Astrocyte of the cerebellum (primary cell): ENCODE measurements around the gene ASTN2.

Experiments
- DNase-seq: peaks from one replicate; pipeline ENCODE4 v3.0.0-alpha.2; 2011; ENCODE audit warnings: low read depth
- H3K4me3 ChIP-seq: 2 replicates; pipeline ENCODE4 v1.5.1; 2011; ENCODE audit warnings: mild to moderate bottlenecking, low read depth, low read length, moderate library complexity
- in situ Hi-C: cut with HindIII; loops from 2 replicates; pipeline ENCODE4 v1.10.0; 2017; ENCODE audit warnings: low sequenced_read_pairs
- TF ChIP-seq, protein P1 (sequence below): IDR thresholded peaks from 2 replicates; pipeline ENCODE4 v1.5.1; 2012; ENCODE audit warnings: low read length, low read depth, moderate library complexity, mild to moderate bottlenecking; ENCODE audit errors: missing control alignments

The ASTN2 gene

DNA sequence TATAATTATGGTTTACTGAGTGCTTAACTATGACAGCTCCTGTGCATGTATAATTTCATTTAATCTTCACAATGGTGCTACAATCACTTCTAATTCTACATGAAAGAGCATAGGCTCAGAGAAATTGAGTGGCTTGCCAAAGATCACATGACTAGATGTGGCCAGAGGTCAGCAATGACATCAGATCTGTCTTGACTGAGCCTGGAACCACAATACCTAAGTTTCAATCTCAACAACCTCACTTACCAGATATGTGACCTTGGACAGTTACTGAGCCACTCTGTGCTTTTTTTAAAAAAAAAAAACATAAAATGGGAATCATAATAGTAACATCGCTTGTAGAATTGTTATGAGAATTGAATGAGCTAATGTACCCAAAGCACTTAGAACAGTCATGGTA, 597.1 kb downstream of the ASTN2 start:
- DNase-seq, result no peak
- in situ Hi-C loops, result no loop called here
- TF ChIP-seq, protein P1, sequence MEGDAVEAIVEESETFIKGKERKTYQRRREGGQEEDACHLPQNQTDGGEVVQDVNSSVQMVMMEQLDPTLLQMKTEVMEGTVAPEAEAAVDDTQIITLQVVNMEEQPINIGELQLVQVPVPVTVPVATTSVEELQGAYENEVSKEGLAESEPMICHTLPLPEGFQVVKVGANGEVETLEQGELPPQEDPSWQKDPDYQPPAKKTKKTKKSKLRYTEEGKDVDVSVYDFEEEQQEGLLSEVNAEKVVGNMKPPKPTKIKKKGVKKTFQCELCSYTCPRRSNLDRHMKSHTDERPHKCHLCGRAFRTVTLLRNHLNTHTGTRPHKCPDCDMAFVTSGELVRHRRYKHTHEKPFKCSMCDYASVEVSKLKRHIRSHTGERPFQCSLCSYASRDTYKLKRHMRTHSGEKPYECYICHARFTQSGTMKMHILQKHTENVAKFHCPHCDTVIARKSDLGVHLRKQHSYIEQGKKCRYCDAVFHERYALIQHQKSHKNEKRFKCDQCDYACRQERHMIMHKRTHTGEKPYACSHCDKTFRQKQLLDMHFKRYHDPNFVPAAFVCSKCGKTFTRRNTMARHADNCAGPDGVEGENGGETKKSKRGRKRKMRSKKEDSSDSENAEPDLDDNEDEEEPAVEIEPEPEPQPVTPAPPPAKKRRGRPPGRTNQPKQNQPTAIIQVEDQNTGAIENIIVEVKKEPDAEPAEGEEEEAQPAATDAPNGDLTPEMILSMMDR, result no peak
- H3K4me3 ChIP-seq, result no peak overlapping the region

DNA sequence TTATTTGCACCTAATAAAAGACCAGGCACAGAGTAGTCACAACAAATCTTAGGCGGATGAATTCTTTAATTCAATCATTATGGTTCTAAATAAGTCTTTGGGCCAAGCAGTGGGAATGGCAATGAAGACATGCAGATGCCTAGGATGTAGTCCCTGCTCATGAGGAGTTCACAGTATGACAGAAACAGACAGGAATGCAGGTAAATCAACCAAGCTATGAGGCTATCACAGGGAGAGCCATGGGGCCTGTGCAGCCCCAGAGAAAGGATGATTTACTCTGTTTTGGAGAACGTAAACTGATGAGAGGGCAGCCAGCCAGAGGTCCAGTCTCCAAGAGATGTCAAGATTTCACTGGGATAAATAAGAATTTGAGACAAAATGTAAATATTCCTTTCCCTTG, 598.4 kb downstream of the ASTN2 start:
- in situ Hi-C loops, result no loop called here
- H3K4me3 ChIP-seq, result no peak overlapping the region
- no peak for DNase-seq
- TF ChIP-seq, protein P1, result no peak

DNA sequence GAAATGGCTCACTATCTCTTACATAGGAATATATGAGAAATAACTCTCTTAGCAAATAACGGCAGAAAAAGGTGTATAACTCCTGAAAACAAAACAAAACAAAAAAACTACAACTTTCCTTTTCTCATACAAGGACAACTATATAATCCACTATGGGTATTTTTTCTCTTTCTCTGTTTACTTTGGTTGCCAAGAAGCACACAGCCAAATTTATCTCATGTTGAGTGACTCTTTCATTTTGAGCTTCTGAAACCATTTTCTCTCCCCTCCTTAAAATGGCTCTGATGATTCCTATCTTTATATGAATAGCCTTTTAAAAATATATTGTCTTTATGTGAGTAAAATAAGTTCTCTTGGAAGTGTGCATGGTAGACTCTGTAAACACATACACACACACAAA, 599.0 kb downstream of the ASTN2 start:
- H3K4me3 ChIP-seq, result no peak overlapping the region
- TF ChIP-seq, protein P1, result no peak
- in situ Hi-C loops, result no loop called here
- DNase-seq, result no peak

DNA sequence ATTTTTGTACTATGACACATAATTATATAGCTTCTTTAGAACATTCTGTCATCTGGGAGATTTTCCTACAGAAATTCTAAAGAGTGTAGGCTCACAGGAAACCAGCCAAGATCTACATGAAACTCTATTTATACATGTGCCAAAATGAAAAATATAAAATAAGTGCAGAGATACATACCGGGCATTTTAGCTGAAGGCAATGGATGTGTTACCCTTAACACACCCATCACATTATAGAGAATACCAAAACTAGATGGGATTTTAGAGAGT, 601.9 kb downstream of the ASTN2 start:
- no peak for DNase-seq
- in situ Hi-C loops, result no loop called here
- no peak overlapping the region for H3K4me3 ChIP-seq
- TF ChIP-seq, protein P1, result no peak

DNA sequence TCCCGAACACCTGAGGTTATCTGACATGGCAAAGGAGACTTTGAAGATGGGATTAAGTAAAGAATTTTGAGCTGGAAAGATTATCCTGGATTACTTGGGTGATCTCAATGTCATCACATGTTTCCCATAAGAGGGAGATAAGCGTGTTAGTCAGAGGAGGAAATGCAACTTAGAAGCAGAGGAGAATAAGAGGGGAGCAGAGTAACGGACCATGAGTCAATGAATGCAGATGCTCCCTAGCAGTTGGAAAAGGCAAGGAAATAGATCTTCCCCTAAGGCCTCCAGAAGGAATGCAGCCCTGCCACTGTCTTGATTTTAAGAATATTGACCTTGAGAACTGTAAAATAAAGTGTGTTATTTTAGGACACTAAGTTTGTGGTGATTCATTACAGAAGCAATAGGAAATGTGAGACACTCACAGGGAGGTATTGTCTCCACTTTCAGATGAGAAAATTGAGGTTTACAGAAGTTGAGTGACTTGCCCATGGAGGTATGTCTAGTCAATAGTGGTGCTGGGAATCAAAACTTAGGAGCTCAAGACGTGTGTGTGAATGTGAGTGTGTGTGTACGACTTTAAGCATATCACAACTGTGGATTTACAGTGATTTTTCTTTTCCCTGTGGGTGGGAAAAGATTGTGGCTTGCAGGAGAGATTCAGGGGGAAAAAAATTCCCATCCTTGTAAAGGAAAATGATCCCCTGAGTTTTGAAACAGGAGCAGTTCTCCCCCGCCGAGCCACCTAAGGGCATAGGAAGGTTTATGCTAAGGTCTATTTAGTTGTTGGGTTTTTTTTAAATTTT, 602.4 kb downstream of the ASTN2 start:
- H3K4me3 ChIP-seq, result no peak overlapping the region
- TF ChIP-seq, protein P1, result no peak
- no peak for DNase-seq
- in situ Hi-C loops, result no loop called here

DNA sequence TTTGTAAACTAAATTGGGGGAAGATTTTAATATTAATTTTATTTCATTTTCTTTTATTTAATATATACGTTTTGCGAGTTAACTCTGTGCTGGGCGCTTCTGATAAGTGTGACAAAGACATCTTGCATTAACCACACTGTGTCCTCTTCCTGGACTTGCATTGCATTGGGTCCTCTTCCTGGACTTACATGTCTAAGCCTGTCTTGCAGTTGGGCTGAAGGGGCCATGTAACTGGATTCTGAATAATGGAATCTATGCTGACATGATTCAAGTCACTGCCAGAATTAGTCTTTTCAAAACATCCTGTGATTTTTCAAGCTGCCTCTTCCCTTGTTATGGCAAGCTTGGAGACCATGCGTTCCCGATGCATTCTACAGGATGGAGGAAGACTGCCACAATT, 605.2 kb downstream of the ASTN2 start:
- TF ChIP-seq, protein P1, result no peak
- DNase-seq, result no peak

More for the DNA sequence above, 605.2 kb downstream of the ASTN2 start:
- in situ Hi-C loops, result no loop called here
- no peak overlapping the region for H3K4me3 ChIP-seq
